Hair follicle dermal papilla cell (primary cell): ENCODE measurements around the gene DPPA5. TPM values are rescaled to one million over a fixed set of nuclear protein-coding genes. Genes with fewer than 3 reads are reported as not detected.

ENCODE experiments used
- small RNA-seq: library from RNA; depleted of rRNA; stranded (forward); fragments of <200 nt; gene quantifications from one replicate; pipeline ENCODE3, GENCODE V24; 2012
- total RNA-seq: library from RNA; depleted of rRNA; stranded (reverse); fragments of >200 nt; gene quantifications from 2 replicates; pipeline ENCODE4 v1.2.3, GENCODE V29; 2012

Gene DPPA5
- total RNA-seq = not detected in 2 replicates

GRCh38 chr6:73353636-73354593 lies at the start of gene DPPA5:
Gene DPPA5, minus strand, starts transcription at chr6:73354276. Its CDS starts 51 bp downstream, at chr6:73354225.

GRCh38 chr6:73394577-73395354 lies 40.7 kb upstream of the DPPA5 start, which contains the start of gene DDX43:
Gene DDX43, plus strand, starts transcription at chr6:73394828. Its CDS starts 78 bp downstream, at chr6:73394906.

GRCh38 chr6:73369563-73369962 lies 15.5 kb upstream of the DPPA5 start, which contains the start of gene OOEP:
Gene OOEP, minus strand, starts transcription at chr6:73369897. Its CDS starts 105 bp downstream, at chr6:73369792.

GRCh38 chr6:73362358-73362757 lies 8.3 kb upstream of the DPPA5 start, which contains the start of gene KHDC3L:
Gene KHDC3L, plus strand, starts transcription at chr6:73362658. Its CDS starts 72 bp downstream, at chr6:73362730.

Small RNA genes within 50 kb of the gene (small RNA-seq; reads per million reads assigned to genes)
- gene RPL39P3 = 3.4 reads per million, percentile 66 among the genes with 10 or more reads in this experiment

Other genes with a start within 250 kb of the DPPA5 start
- gene KHDC1L, start 128.8 kb downstream of the DPPA5 start, total RNA-seq = 1.1 TPM in 1 of 2 replicates, not detected in the other
- gene KHDC1, start 91.1 kb downstream of the DPPA5 start, total RNA-seq = 3.8 and 3.9 TPM in 2 replicates
- gene KHDC3L, start 8.4 kb upstream of the DPPA5 start, total RNA-seq = not detected in 2 replicates
- gene OOEP, start 15.6 kb upstream of the DPPA5 start, total RNA-seq = 0.16 TPM in 1 of 2 replicates, not detected in the other
- 0.81 and 1.8 TPM in 2 replicates for gene DDX43, start 40.6 kb upstream of the DPPA5 start, total RNA-seq
- gene CGAS, start 98.0 kb upstream of the DPPA5 start, total RNA-seq = 6.0 and 7.3 TPM in 2 replicates
- gene MTO1, start 107.5 kb upstream of the DPPA5 start, total RNA-seq = 28.9 and 38.9 TPM in 2 replicates
- 16,627 and 17,489 TPM in 2 replicates for gene EEF1A1, start 166.8 kb upstream of the DPPA5 start, total RNA-seq